Lower leg skin (tissue), 3 donors: ENCODE data around the gene MMP17.

Source experiments
- CTCF ChIP-seq, 3 donors: fragments of 450-650 bp; IDR thresholded peaks; one replicate each; pipeline ENCODE4 v1.5.1; 2016; ENCODE audit warnings: antibody characterized with exemption in 3 of 3, mild to moderate bottlenecking in 3 of 3, moderate library complexity in 2 of 3
- POLR2A ChIP-seq, 2 donors: fragments of 450-650 bp; IDR thresholded peaks; one replicate each; pipeline ENCODE4 v1.6.1; 2016 to 2017; ENCODE audit warnings: antibody characterized with exemption in 2 of 2, mild to moderate bottlenecking in 1 of 2, moderate library complexity in 1 of 2

- TF ChIP-seq CTCF (IDR thresholded peaks at IDR 0.05) (no peak), POLR2A (IDR thresholded peaks at IDR 0.05) (no peak)
Measured at GRCh38 chr12:131840643-131841416, 12.6 kb downstream of the MMP17 start.
